Suppressor macrophage treated with lipopolysaccharide for 4 hours (primary cell): ENCODE data around the gene TIMP2.

ENCODE experiments used
- DNase-seq: peaks from one replicate; pipeline ENCODE4 v3.0.0-alpha.2; 2020

The TIMP2 gene

GRCh38 chr17:78831688-78832540 lies 93.3 kb downstream of the TIMP2 start:
- no peak for DNase-seq

- DNase-seq, result no peak
Observed at GRCh38 chr17:78829477-78829876, 95.7 kb downstream of the TIMP2 start.

GRCh38 chr17:78828470-78829185 lies 96.6 kb downstream of the TIMP2 start:
- DNase-seq, result peak; percentile 64

GRCh38 chr17:78826836-78827509 lies 98.2 kb downstream of the TIMP2 start:
- peak; percentile 81 for DNase-seq

GRCh38 chr17:78826421-78826820 lies 98.8 kb downstream of the TIMP2 start:
- peak; percentile 58 for DNase-seq

GRCh38 chr17:78825696-78826095 lies 99.5 kb downstream of the TIMP2 start:
- DNase-seq, result no peak

GRCh38 chr17:78824240-78824639 lies 100.9 kb downstream of the TIMP2 start:
- DNase-seq, result no peak

GRCh38 chr17:78823282-78824046 lies 101.7 kb downstream of the TIMP2 start:
- no peak for DNase-seq

GRCh38 chr17:78822552-78822951 lies 102.6 kb downstream of the TIMP2 start:
- DNase-seq, result no peak

- DNase-seq, result no peak
Observed at GRCh38 chr17:78821961-78822360, 103.2 kb downstream of the TIMP2 start.

- no peak for DNase-seq
Observed at GRCh38 chr17:78820841-78821240, 104.3 kb downstream of the TIMP2 start.

GRCh38 chr17:78819806-78820792 lies 105.1 kb downstream of the TIMP2 start:
- DNase-seq, result no peak

- DNase-seq, result no peak
Observed at GRCh38 chr17:78819402-78819801, 105.8 kb downstream of the TIMP2 start.

- DNase-seq, result no peak
Observed at GRCh38 chr17:78818932-78819331, 106.3 kb downstream of the TIMP2 start.

- DNase-seq, result no peak
Observed at GRCh38 chr17:78818152-78818846, 106.9 kb downstream of the TIMP2 start.

- DNase-seq, result no peak
Observed at GRCh38 chr17:78817123-78817522, 108.1 kb downstream of the TIMP2 start.

- no peak for DNase-seq
Observed at GRCh38 chr17:78815696-78816095, 109.5 kb downstream of the TIMP2 start.

- DNase-seq, result no peak
Observed at GRCh38 chr17:78812855-78813254, 112.3 kb downstream of the TIMP2 start.

GRCh38 chr17:78808163-78808562 lies 117.0 kb downstream of the TIMP2 start:
- DNase-seq, result peak; percentile 18

- peak; percentile 38 for DNase-seq
Observed at GRCh38 chr17:78806451-78806850, 118.7 kb downstream of the TIMP2 start.

- DNase-seq, result no peak
Observed at GRCh38 chr17:78805301-78805700, 119.9 kb downstream of the TIMP2 start.
